SJSA1 (cell line): ENCODE data around the gene RNU6-9. TPM values are rescaled to one million over a fixed set of nuclear protein-coding genes. Genes with fewer than 3 reads are reported as not detected.

ENCODE experiments used
- DNase-seq, 2 experiments: peaks; one replicate each; pipeline ENCODE4 v3.0.0-alpha.2; 2015 to 2020; ENCODE audit warnings: low spot score in 2 of 2, low read depth in 1 of 2
- H3K27ac ChIP-seq: fragments of 250-450 bp; sonication (Bioruptor Pico); 2 replicates; pipeline ENCODE4 v1.5.1; 2020; ENCODE audit warnings: mild to moderate bottlenecking, moderate library complexity
- H3K27me3 ChIP-seq: fragments of 250-450 bp; sonication (Bioruptor Pico); replicated peaks from 2 replicates; pipeline ENCODE4 v1.5.1; 2020; ENCODE audit warnings: mild to moderate bottlenecking, moderate library complexity
- H3K36me3 ChIP-seq: fragments of 250-450 bp; sonication (Bioruptor Pico); 2 replicates; pipeline ENCODE4 v1.5.1; 2020; ENCODE audit warnings: mild to moderate bottlenecking
- H3K4me1 ChIP-seq: fragments of 250-450 bp; sonication (Bioruptor Pico); replicated peaks from 2 replicates; pipeline ENCODE4 v1.6.1; 2021; ENCODE audit warnings: mild to moderate bottlenecking
- H3K4me3 ChIP-seq: fragments of 250-450 bp; sonication (Bioruptor Pico); 2 replicates; pipeline ENCODE4 v1.5.1; 2020; ENCODE audit warnings: mild to moderate bottlenecking
- H3K9me3 ChIP-seq: fragments of 250-450 bp; sonication (Bioruptor Pico); replicated peaks from 2 replicates; pipeline ENCODE4 v1.5.1; 2020; ENCODE audit warnings: mild to moderate bottlenecking
- total RNA-seq: library from RNA; depleted of rRNA; stranded (reverse); fragments of >200 nt; shearing (Covaris generic); gene quantifications from 2 replicates; pipeline ENCODE4 v1.2.3, GENCODE V29; 2014

RNU6-9 gene
- total RNA-seq, 1 experiment from 2014 or later = not detected

GRCh38 chr19:902446-903226, 9.4 kb downstream of the RNU6-9 start:
- Histone ChIP-seq H3K27me3 (no peaks in the 10 kb centered on the region), H3K4me3 (no peak overlapping the region), H3K9me3 (no peaks in the 10 kb centered on the region), H3K4me1 (no peaks in the 10 kb centered on the region), H3K27ac (no peak overlapping the region), H3K36me3 (peaks cover 27% of the 10 kb centered on the region)
- no peak for DNase-seq

- Histone ChIP-seq H3K27ac (no peak overlapping the region), H3K4me3 (no peak overlapping the region), H3K27me3 (no peaks in the 10 kb centered on the region), H3K36me3 (peaks cover 25% of the 10 kb centered on the region), H3K9me3 (no peaks in the 10 kb centered on the region), H3K4me1 (no peaks in the 10 kb centered on the region)
- DNase-seq = no peak
Measured at GRCh38 chr19:903266-903797, 10.0 kb downstream of the RNU6-9 start.

GRCh38 chr19:904545-904944, 11.3 kb downstream of the RNU6-9 start:
- H3K27ac ChIP-seq = no peak overlapping the region
- H3K27me3 ChIP-seq = no peaks in the 10 kb centered on the region
- no peak overlapping the region for H3K4me3 ChIP-seq
- H3K4me1 ChIP-seq = peaks cover 8% of the 10 kb centered on the region
- DNase-seq = no peak
- H3K9me3 ChIP-seq = no peaks in the 10 kb centered on the region
- H3K36me3 ChIP-seq = peaks cover 20% of the 10 kb centered on the region

GRCh38 chr19:906480-906879, 13.2 kb downstream of the RNU6-9 start:
- H3K4me3 ChIP-seq = no peak overlapping the region
- peaks cover 8% of the 10 kb centered on the region for H3K4me1 ChIP-seq
- H3K9me3 ChIP-seq = no peaks in the 10 kb centered on the region
- DNase-seq = no peak
- no peak overlapping the region for H3K27ac ChIP-seq
- H3K27me3 ChIP-seq = no peaks in the 10 kb centered on the region
- H3K36me3 ChIP-seq = peaks cover 12% of the 10 kb centered on the region

- Histone ChIP-seq H3K4me1 (peaks cover 8% of the 10 kb centered on the region), H3K9me3 (no peaks in the 10 kb centered on the region; the same call in 1 of the 2 replicates), H3K36me3 (peaks cover 11% of the 10 kb centered on the region; the same call in 1 of the 2 replicates), H3K27ac (no peak overlapping the region), H3K4me3 (no peak overlapping the region), H3K27me3 (no peaks in the 10 kb centered on the region)
- DNase-seq = no peak
Measured at GRCh38 chr19:907183-907853, 14.0 kb downstream of the RNU6-9 start.

GRCh38 chr19:911197-912033, 18.1 kb downstream of the RNU6-9 start:
- Histone ChIP-seq H3K27ac (no peak overlapping the region), H3K4me3 (no peak overlapping the region), H3K36me3 (peaks cover 7% of the 10 kb centered on the region; the same call in 1 of the 2 replicates), H3K9me3 (no peaks in the 10 kb centered on the region; the same call in 1 of the 2 replicates), H3K27me3 (0 out of 2 replicates have a peak, but pooled peaks cover 2% of the 10 kb centered on the region), H3K4me1 (peaks cover 14% of the 10 kb centered on the region)
- DNase-seq = no peak

GRCh38 chr19:912181-913079, 19.1 kb downstream of the RNU6-9 start:
- H3K36me3 ChIP-seq = peaks cover 7% of the 10 kb centered on the region; the same call in 1 of the 2 replicates
- peaks cover 12% of the 10 kb centered on the region for H3K27me3 ChIP-seq
- peaks cover 3% of the 10 kb centered on the region; the same call in 1 of the 2 replicates for H3K9me3 ChIP-seq
- DNase-seq = no peak
- peak overlapping the region; percentile 57 for H3K4me3 ChIP-seq
- peaks cover 18% of the 10 kb centered on the region for H3K4me1 ChIP-seq
- H3K27ac ChIP-seq = no peak overlapping the region

GRCh38 chr19:913080-913748, 19.9 kb downstream of the RNU6-9 start, which contains the start of gene R3HDM4:
R3HDM4 (minus strand) TSS chr19:913219; CDS start chr19:913157, 62 bp downstream.
- Histone ChIP-seq H3K4me1 (peaks cover 25% of the 10 kb centered on the region), H3K4me3 (peak within 1 kb of the TSS; percentile 57), H3K36me3 (peaks cover 7% of the 10 kb centered on the region; the same call in 1 of the 2 replicates), H3K27ac (peak within 1 kb of the TSS; percentile 76), H3K9me3 (peaks cover 4% of the 10 kb centered on the region; the same call in 1 of the 2 replicates), H3K27me3 (peaks cover 19% of the 10 kb centered on the region)
- DNase-seq = peak in 1 of 2 experiments; percentile 69

- H3K27ac ChIP-seq = no peak overlapping the region
- no peaks in the 10 kb centered on the region for H3K36me3 ChIP-seq
- peaks cover 4% of the 10 kb centered on the region; the same call in 1 of the 2 replicates for H3K9me3 ChIP-seq
- H3K4me3 ChIP-seq = no peak overlapping the region
- peaks cover 21% of the 10 kb centered on the region for H3K4me1 ChIP-seq
- DNase-seq = no peak
- H3K27me3 ChIP-seq = peaks cover 45% of the 10 kb centered on the region
Measured at GRCh38 chr19:916645-917322, 23.5 kb downstream of the RNU6-9 start.

GRCh38 chr19:917323-918151, 24.3 kb downstream of the RNU6-9 start, which contains the start of gene KISS1R:
KISS1R (plus strand) TSS chr19:917333; CDS start chr19:917503, 170 bp downstream.
- Histone ChIP-seq H3K27ac (no peak within 1 kb of the TSS), H3K9me3 (peaks cover 4% of the 10 kb centered on the region; the same call in 1 of the 2 replicates), H3K27me3 (peaks cover 45% of the 10 kb centered on the region), H3K4me3 (no peak within 1 kb of the TSS; the same call in 1 of the 2 replicates), H3K4me1 (peaks cover 21% of the 10 kb centered on the region), H3K36me3 (no peaks in the 10 kb centered on the region)
- peak in 1 of 2 experiments; percentile 50 for DNase-seq

- H3K27me3 ChIP-seq = peaks cover 45% of the 10 kb centered on the region
- peaks cover 21% of the 10 kb centered on the region for H3K4me1 ChIP-seq
- DNase-seq = no peak
- peaks cover 4% of the 10 kb centered on the region; the same call in 1 of the 2 replicates for H3K9me3 ChIP-seq
- H3K4me3 ChIP-seq = no peak overlapping the region
- no peaks in the 10 kb centered on the region for H3K36me3 ChIP-seq
- H3K27ac ChIP-seq = no peak overlapping the region
Measured at GRCh38 chr19:918152-918437, 24.8 kb downstream of the RNU6-9 start.
